NOMO-1 treated with dmso at 0.1 percent for 144 hours (cell line): ENCODE results near the gene DHX32.

Experiments used
- DNase-seq: peaks from one replicate; lab custom pipeline; 2025; ENCODE audit not compliant: unreplicated experiment; lab: John Stamatoyannopoulos, UW

The DHX32 gene

DNA sequence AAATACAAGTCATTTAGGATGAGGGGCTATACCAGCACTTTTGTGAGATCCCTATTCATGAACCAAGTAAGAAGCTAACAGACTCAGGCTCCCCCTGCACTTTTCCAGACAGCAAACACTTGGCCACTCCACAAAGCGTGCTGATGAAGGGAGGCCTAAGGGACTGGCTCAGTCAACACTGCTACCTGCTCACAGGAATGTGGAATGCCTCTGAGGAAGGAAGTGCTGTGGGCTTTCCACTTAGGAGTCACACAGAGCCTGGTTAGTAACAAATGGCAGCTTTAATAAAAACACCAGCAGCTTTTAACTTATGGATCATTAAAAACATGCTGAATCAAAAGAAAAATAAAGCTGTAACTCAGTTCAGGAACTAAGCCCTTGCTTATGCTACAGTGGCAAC, 73.0 kb downstream of the DHX32 start:
- DNase-seq: no peak

DNA sequence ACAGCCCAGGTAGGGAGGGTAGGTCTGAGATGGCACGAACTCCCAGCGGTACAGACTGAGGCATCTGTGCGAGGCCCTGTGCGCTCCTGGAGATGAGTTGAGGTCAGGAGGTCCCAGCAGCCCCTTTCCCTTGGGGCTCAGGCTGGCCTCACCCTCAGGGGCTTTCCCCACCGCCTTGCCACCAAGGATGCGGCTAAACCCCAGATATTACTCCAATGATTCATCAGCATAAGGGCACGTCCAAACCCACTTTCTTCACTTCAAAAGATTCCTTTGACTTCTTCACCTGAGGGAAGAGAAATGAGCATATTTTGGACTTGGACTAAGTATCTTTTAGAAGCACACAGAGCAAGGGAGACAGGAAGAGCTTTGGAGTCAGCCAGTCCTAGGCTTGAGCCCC, 78.4 kb downstream of the DHX32 start:
- DNase-seq: no peak

DNA sequence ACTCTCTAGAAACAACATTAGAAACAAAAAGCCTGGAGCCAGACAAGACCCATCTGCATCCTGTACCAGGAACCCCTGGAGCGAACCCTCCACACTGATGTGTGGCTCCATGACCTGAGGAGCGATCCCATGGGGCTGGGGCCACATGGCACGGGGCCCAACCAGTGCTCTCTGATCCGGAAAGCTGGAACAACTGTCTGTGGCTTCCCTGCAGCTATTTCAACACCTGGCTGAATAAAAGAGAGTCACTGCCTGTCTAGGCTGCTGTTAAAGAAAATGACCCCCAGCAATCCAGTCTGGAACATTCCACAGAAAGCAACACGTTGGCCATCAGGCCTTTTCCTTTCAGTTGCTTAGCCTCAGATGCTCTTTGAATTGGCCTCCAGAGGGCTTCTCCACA, 79.0 kb downstream of the DHX32 start:
- DNase-seq: no peak

DNA sequence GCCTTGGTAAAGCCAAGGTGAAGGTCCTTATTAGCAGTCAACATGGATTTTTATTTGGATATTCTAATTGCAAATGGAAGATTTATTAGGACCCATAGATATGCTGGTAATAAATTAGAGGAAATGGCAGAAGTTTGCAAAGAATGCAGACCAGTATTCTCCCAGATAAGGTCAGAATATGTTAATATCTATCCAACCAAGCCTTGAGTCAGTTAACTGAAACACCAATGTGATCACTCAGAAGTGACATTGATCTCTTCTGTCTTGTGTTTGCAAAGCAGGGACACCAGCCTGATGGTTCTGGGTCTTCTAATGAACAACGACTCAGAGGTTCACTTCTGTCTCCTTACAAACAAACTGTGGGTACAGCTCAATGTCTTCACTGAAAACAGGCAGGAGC, 79.5 kb downstream of the DHX32 start:
- no peak for DNase-seq

DNA sequence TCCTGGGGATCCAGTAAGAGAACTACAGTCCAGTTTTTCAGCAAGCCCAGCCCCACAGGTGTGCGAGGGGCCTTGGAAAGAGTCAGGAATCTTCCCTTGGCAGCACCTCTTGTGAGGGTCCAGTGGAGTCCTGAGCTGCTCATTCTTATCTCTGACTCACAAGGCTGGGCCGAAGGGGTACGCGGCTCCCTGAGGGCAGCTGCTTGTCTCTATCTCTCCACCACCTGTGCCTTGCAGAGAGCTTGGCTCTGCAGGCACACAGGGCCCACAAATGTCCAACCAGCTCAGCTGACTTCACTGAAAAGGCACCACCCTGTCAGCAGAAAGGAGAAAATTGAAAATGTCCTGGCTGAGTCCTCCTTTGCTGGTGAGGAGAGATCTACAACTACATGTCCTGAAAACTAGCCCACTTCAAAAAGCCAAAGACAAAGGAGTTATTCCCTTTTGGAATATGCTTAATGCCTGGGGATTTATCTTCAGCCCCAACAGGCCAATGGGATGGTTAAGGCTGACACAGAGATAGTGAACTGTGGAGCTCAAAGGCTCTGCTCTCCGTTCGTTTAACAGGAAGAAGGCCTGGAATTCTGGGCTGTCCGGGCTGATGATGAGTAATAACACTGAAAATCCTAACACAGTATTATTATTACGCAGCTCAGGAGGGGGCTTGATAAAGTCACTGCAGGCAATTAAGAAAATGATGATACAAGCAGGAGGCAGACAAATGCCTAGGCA, 81.5 kb downstream of the DHX32 start:
- no peak for DNase-seq

DNA sequence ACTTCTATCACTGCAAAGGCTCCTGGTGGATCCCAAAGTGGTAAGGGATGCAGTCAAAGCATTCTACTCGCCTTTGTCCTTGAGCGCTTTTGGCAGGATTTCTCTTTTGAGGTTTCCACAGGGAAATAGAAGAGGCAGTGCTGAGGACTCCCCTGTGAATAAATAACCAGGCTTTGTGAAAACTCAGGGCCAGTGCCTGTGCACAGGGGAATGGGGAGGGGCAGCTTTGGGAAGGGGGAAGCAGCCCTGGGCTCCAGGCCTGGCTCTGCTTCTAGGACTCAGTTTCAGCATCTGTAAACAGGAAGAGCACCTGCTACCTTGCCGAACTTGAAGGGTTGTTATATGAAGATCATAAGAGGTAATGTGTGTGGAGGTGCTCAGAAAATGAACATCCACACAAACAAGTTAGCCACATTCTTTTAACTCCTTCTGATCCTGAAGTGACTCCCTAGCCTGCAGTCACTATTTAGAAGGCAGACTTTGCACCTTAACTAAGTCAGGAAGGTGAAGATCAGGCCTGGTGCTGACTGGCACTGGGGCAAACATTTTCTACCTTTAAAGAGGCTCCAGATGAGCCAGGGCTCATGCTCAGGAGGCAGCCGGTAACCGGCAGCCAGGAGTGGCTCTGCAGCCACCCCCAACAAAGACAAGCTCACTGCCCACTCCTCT, 83.0 kb downstream of the DHX32 start:
- DNase-seq: no peak

DNA sequence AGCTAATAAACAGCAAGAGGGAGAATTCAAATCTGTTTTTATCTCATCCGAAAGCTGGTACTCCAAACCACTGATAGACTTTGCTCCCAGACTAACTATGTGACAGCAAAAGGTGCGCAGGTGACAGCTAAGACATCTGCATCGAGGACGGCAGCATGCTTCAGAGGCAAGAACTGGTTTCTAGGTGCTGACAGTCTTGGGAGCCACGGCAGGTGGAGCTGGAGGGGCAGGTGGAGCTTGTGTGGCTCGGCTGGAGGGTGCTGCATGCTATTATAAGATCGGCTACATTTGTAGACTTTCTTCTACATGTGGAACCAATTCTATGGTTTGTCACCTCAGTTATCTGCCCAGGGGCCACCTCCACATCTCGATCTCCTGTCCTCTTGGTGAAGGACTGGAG, 83.7 kb downstream of the DHX32 start:
- no peak for DNase-seq

DNA sequence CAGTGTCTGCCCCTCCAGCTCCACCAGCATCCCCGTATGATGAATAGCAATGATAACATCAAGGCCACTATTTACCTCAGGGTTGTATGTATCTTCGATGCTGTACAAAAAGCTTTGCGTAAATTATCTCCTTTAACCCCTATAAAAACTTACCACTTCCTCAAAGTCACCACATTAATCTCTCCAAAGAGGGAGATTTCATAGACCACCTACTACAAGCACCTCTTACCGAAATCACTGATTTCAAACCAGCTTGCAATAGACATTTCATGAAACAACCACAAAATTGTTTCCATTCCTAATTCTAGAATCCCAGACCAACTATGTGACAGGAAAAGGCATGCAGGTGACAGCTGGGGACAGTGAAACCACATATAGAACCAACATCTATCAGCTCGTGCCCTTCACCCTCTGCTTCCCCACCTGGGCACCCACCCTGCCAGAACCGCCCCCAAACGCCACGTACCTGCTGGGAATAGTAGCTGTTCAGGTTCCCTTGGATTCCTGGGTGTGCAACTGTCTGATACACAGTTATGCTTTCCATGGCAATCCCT, 85.4 kb downstream of the DHX32 start:
- no peak for DNase-seq

DNA sequence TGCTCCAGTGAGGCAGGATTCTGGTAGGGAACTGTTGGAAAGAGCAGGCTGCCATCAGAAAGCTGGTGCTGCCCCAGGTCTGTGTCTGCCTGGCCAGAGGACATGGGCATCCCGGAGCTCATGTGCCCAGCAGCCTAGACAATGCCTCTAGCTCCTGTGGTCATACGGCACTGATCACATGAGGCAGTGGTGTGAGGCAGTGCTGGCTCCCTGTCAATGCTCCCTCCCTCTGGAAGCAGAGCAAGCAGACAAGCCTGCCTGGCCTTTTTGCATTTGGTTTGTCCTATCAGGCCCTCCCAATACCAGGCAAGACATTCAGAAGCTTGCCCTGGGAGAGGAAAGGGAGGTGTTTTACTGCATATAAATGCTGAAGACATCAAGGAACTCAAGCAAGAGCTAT, 86.0 kb downstream of the DHX32 start:
- no peak for DNase-seq

DNA sequence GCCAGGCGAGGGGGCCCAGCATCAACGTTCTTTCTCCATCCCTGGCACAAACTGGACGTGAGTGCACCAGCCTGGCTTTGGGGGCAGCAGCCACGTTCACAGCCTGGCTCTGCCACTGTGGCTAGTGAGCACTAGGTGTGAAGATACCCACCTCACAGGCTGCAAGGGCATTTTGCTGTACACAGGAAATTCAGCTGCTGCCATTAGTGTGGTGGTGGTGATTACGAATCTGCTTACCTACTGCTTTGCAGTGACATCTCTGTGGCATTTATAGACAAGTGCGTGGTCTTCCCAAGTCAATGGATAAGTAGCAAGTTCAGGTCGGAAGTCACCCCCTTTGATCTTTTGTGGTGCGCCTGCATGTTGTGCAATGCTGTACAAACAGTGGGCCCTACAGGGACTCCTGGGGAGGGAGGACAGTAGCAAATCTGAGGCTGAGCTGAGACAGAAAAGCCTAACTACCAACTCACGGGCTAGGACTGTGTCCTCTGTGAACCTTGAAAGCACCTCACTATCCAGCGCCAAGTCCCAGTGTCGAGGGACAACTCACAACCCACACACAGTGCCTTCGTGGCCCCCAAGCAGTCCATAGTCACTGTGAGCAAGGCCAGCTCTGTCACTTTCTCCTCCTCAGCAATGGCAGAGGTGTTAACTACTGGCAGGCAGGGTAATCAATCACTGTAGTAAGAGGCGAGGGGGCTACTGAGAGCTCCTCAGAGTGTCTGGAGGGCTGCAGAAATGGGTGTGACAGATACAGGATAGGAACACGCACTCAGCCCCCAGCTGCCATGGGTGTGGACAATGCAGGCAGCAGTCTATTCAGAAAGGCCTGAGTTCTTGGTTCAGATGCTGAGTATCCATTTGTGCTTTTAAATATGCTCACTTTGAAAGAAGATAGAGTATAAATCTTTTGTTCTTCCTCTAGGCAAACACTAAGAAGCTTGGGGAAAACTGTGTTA, 88.5 kb downstream of the DHX32 start:
- DNase-seq: no peak

DNA sequence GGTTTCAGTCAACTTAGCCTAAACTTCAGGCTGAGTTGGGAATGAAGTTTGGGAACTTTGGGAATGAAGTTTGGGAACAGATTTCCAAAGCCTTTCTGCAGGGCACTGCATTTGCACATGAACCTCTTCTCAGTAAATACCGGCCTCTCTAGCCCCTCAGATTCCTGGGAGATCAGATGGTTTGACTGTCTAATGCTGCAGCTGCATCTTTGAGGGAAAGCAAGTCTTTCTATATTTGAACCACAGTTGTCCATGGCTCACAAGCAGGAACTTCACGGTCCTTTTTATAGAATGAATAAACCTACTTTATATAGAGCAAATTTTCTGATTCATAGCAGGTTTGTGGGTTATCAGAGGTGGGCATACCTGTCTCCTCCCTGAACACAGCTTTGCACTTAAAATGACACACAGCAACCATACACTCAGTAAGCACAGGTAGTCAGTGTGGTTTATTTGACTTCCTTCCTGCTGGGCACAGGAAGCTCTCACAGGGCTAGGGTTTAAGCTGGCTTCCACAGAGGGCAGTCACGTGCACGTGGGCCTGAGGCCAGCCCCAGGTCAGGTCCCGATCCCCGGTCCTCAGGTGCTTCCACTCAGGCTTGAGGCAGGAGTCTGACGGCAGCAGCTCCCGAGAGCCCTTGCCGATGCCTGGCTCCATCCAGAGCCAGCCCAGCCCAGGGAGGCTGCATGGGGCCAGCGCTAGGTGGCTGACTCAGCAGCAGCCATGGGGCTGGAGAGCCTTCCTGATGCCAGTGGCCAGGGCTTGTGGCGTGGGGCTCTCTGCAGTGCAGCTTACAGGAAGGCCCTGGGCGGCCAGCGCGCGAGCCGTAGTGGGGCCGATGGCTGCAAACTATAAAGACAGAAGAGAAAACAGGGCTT, 92.7 kb downstream of the DHX32 start:
- no peak for DNase-seq
